NK-92 (cell line): Measurements from ENCODE around the gene CRYGB.
"Not testable (repeated sequence)": the region's sequence is repeated elsewhere in the genome, so short reads cannot be mapped to it uniquely, and the experiment has no call there.

Experiments used
- DNase-seq: peaks from one replicate; lab custom pipeline; 2025; ENCODE audit not compliant: unreplicated experiment; lab: John Stamatoyannopoulos, UW

The CRYGB gene

DNA sequence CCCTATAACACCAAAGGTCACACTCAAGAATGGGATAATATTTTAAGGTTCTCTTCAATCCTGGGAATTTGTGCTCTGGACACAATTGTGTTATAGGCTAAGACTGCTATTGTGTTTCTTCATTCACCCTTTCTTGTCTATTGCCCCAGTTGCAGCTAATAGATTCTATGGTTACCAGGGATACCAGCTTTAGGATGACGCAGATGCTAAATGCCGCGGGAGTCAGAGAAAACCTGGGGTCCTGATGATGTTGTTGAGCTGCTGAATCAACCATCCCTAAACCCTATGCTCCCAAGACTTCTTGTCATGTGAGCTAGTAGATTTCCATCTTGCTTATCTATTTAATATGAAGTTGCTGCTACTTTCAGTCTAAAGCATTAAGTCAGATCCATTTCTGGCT is 27.0 kb downstream of the CRYGB start:
- no peak for DNase-seq

GRCh38 chr2:208117390-208117789 is 28.6 kb downstream of the CRYGB start:
- not testable (repeated sequence) for DNase-seq

DNA sequence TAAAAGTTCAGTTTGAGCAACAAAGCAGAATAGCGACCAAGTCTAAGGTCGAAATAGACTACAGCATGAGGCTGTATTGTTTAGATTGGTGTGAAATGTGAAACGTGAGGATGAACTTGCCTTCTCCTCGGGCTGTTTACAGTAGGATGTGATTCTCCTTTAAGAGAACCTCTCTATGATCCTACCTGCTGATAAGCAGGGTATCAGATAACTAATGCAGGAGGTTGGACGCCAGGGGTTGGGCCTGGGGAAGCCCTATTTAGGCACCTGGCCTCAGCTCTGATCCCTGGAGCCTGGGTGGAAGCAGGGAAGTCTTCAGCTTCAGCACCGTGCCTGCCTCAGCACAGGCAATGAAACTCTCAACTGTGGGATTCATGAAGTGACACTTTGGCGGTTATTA is 33.0 kb downstream of the CRYGB start:
- DNase-seq: no peak

DNA sequence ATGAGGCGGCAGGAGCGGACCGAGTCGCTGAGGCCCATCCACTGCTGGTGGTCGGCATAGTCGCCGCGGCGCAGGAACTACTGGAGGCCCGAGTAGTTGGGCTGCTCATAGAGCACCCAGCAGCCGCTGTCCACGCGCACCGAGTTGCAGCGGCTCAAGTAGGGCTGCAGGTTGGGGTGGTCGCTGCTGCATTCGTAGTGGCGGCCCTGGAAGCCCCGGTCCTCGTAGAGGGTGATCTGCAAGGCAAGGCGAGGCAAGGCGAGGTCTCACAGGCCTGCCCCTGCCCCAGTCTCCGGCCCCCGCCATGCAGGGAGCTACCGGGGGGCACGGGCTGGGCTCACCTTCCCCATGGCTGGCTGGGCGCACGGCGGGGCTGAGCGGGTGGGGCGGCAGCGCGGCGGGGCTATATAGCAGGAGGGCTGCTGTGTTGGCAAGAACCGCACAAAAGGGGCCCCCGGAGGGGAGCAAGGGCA is 33.6 kb downstream of the CRYGB start:
- DNase-seq: not testable (repeated sequence)

- no peak for DNase-seq
Observed at GRCh38 chr2:208103616-208104015, 42.3 kb downstream of the CRYGB start.

DNA sequence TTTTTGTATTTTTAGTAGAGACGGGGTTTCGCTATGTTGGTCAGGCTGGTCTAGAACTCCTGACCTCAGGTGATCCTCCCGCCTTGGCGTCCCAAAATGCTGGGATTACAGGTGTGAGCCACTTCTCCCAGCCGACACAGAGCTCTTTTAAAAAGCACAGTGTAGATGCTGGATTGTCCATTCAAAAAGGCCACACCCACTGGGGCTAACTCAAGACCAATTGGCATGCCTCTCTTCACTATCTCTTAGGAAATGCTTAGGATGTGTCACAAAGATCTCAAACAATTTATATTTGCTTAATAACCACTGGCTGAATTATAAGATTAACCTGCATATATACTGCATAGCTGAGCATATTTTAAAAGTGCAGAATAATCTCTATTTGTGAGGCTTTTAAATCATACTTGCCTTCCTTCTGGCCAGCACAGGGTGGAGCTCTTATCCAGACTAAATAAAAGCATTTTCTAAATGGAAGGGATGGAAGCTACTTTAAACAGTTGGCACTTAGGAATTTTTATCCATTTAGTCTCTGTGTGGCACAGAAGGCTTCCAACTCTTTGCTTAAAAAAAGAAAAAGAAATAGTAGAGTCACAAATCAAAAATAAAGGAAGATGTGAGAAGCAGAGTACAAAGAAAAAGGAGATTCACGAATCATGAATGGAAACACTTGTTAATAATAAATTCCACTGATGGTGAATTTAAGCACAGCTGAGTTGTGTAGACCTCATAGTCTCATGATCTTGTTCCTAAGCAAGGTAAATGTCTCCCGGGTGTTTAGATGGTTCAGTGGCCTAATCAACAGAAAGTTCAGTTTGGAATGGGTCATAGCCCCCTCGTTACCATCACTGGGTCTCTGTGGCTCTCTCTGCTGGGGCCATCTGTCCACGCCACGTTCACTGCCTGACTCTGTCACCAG is 44.0 kb downstream of the CRYGB start:
- DNase-seq: no peak

DNA sequence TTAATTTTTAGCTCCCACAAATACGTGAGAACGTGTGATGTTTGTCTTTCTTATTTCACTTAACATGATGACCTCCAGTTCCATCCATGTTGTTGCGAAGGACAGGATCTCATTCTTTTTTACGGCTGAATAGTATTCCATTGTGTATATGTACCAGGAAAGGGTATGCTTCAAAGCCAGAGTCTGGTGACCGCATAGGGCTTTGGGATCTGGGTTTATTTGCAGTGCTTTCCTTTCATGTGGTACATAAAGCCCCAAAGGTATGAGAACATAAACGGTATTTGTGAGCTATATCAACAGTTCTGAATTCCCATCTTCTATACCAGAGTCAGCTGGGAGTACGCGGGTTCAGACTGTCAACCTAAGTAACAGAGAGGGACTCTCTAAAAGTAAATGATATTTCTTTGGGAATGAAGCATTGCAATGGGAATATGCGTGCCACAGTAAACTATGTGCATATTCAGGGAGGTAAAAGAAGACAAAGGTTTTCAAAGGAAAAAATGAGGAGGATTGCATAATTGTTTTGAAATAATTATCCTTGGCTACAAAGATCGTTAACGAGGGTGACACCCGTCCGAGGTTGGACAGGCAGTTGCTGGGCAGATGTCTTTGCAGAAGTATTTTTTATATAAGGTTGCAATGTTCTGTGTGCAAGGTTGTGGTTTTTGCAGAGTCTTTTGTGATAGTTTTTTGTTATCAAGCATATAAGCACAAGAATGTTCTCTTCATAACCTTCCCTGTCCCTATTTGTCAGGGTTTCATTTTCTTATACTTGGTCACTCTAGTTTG is 46.1 kb downstream of the CRYGB start:
- no peak for DNase-seq

GRCh38 chr2:208098701-208099100 is 47.3 kb downstream of the CRYGB start:
- not testable (repeated sequence) for DNase-seq

DNA sequence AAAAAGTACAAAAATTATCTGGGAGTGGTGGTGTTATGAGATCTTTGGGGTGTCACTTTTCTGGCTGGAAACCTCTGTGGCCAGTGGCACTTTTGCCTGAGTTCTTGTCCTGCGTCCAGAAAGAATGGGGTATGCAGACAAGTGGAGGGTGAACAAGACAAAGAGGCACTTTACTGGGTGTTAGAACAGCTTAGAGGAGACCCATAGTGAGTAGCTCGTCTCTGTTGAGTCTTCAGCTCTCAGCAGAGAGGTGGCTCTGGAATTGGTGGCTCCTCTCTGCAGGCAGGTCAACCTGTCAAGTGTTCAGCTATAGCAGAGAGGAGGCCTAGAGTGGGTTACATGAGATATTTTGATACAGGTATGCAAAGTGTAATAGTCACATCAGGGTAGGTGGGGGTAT is 47.7 kb downstream of the CRYGB start:
- no peak for DNase-seq

DNA sequence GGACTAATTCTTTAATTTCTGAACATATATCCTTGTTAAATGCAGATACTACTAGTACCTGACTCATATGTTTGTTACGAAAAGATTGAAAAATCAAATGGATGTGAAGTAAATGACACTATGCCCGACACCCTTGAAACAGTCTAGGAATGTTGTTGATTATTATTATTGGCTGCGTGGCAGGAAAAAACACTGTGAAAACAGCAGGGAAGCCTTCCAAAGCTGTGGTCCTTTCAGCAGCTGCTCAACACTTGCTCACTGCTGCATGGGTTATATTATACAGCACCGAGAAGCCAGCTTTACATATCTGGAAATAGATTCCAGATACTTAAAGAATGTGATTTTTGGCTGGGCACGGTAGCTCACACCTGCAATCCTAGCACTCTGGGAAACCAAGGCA is 48.2 kb downstream of the CRYGB start:
- no peak for DNase-seq

- no peak for DNase-seq
Observed at GRCh38 chr2:208097313-208097712, 48.6 kb downstream of the CRYGB start.

DNA sequence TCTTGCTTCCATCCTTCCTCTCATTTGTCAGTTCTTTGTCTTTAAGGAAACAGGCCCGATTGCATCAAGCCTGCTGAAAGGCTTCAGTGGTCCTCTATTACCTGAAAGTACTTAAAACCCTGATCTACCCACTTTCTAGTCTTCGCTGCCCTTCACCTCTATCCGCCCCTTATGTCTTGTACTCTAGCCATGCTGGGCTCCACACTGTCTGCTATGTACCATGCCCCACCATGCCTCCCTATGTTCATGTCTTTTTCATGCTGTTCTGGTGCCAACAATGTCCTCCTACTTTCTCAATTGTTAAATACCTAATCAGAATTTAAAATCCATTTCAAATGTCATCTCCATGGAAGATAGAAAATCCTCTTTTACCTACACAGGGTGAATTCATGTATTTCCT is 49.9 kb downstream of the CRYGB start:
- DNase-seq: no peak

GRCh38 chr2:208093128-208093527 is 52.8 kb downstream of the CRYGB start:
- no peak for DNase-seq
